Measurements from ENCODE around the gene COQ6. TPM values are rescaled to one million over a fixed set of nuclear protein-coding genes. Genes with fewer than 3 reads are reported as not detected.

The COQ6 gene
- total RNA-seq, 1 experiment from 2014 or later: 12.0 TPM

GRCh38 chr14:73965216-73965615 lies 15.1 kb downstream of the COQ6 start:
- no peak for DNase-seq
- no peaks in the 10 kb centered on the region for H3K79me1 ChIP-seq (ENCODE audit: insufficient read depth, low read depth, low read length, poor library complexity, severe bottlenecking)
- H3K27me3 ChIP-seq (ENCODE audit: insufficient read depth, low read length): no peaks in the 10 kb centered on the region
- H3K4ac ChIP-seq (ENCODE audit: low read depth, low read length): no peak overlapping the region
- Mint-ChIP-seq H3K9me3 (no peaks in the 10 kb centered on the region), H3K27ac (no peak overlapping the region), H3K36me3 (ENCODE audit: insufficient read depth in 1 of 3, low read depth in 3 of 3) (peaks cover 2 to 46% (median 29%) of the 10 kb centered on the region in 3 experiments; a peak in 5 of 7 replicates), H3K4me1 (no peaks in the 10 kb centered on the region), H3K27me3 (ENCODE audit: low read depth) (no peaks in the 10 kb centered on the region), H3K4me3 (no peak overlapping the region)
- no peak overlapping the region for H4K8ac ChIP-seq (replicated peaks; ENCODE audit: insufficient read length, low read depth, low read length)
- H2BK20ac ChIP-seq (ENCODE audit: low read depth, low read length, poor library complexity, severe bottlenecking): no peak overlapping the region
- H4K91ac ChIP-seq (ENCODE audit: insufficient read length, low read depth, low read length): no peak overlapping the region
- no peak overlapping the region for H3K23ac ChIP-seq (ENCODE audit: insufficient read length, low read depth, low read length)
- no peak overlapping the region for H2BK15ac ChIP-seq (ENCODE audit: low read depth, low read length)
- H2AFZ ChIP-seq (ENCODE audit: low read length): no peak overlapping the region
- no peak overlapping the region for H3K9ac ChIP-seq (ENCODE audit: extremely low read depth, insufficient read length, low read length)
- no peak overlapping the region for H4K5ac ChIP-seq (ENCODE audit: insufficient read length, low read depth, low read length)
- H3K23me2 ChIP-seq (ENCODE audit: insufficient read length, low read depth, low read length, poor library complexity, severe bottlenecking): no peaks in the 10 kb centered on the region
- no peak overlapping the region for H2BK12ac ChIP-seq (ENCODE audit: insufficient read length, low read depth, low read length)
- H3K18ac ChIP-seq (ENCODE audit: insufficient read length, low read depth, low read length): no peak overlapping the region
- H3K56ac ChIP-seq (ENCODE audit: insufficient read length, low read depth, low read length): no peak overlapping the region
- H2BK5ac ChIP-seq (ENCODE audit: insufficient read length, low read length): no peak overlapping the region
- WGBS (ENCODE audit: extremely low coverage, insufficient read length, low lambda C conversion rate): no CpG with 5 or more reads among the region's 4 CpGs
- TF ChIP-seq CTCF (conservative IDR thresholded peaks at IDR 0.05): no peak
- no peak overlapping the region for H2AK5ac ChIP-seq (ENCODE audit: insufficient read length, low read length)
- H2BK120ac ChIP-seq (ENCODE audit: low read depth, low read length, poor library complexity, severe bottlenecking): no peak overlapping the region
- no peak overlapping the region for H3T11ph ChIP-seq (ENCODE audit: low read length)
- H3K27ac ChIP-seq (ENCODE audit: insufficient read length, low read depth, low read length): no peak overlapping the region
- no peaks in the 10 kb centered on the region for H3K4me1 ChIP-seq (ENCODE audit: insufficient read depth, low read length)
- H3K9me3 ChIP-seq (ENCODE audit: control insufficient read depth, low read depth, low read length): no peaks in the 10 kb centered on the region
- no peak overlapping the region for H3K14ac ChIP-seq (ENCODE audit: insufficient read depth, low read length)
- H3K4me2 ChIP-seq (ENCODE audit: insufficient read depth, insufficient read length, low read length): no peak overlapping the region
- H4K20me1 ChIP-seq (ENCODE audit: control insufficient read depth, insufficient read depth, insufficient read length): no peaks in the 10 kb centered on the region
- no peaks in the 10 kb centered on the region for H3K79me2 ChIP-seq (ENCODE audit: insufficient read depth, low read length)
